Endothelial cell of umbilical vein (primary cell): ENCODE data around the gene KATNB1. TPM values are rescaled to one million over a fixed set of nuclear protein-coding genes. Genes with fewer than 3 reads are reported as not detected.

Experiments
- BruUV-seq: library from RNA; stranded (reverse); fragments of 400-500 nt; replicated peaks from 2 replicates; lab custom pipeline; 2021; lab: Mats Ljungman, UMichigan
- CTCF ChIA-PET: fragments of 300-600, 350-600 bp; sonication (Branson Sonifier 250); formaldehyde crosslinking; loops from one replicate; lab custom pipeline; 2021; ENCODE audit warnings: antibody characterized with exemption, inconsistent platforms; lab: Charles Lee
- POLR2A ChIA-PET: fragments of 300-600, 350-600 bp; sonication (Branson Sonifier 250); formaldehyde crosslinking; loops from one replicate; lab custom pipeline; 2021; ENCODE audit warnings: antibody characterized with exemption, inconsistent platforms; lab: Charles Lee
- DNase-seq: peaks from one replicate; pipeline ENCODE4 v3.0.0-alpha.2; 2011; ENCODE audit warnings: low read depth, low spot score
- FAIRE-seq: peaks from 2 replicates; lab custom pipeline; 2011; peaks lifted over from hg19 to GRCh38; lab: Jason Lieb, UNC
- H2AFZ ChIP-seq: 2 replicates; pipeline ENCODE4 v1.6.0; 2012; ENCODE audit warnings: low read depth, low read length, control low read depth, inconsistent platforms
- H3K27ac ChIP-seq: 2 replicates; pipeline ENCODE4 v1.5.1; 2011; ENCODE audit warnings: low read depth, mild to moderate bottlenecking, control low read depth, low read length, moderate library complexity; ENCODE audit not compliant: insufficient read depth
- H3K27me3 ChIP-seq, 2 experiments: 2 replicates each; pipeline versions ENCODE4 v1.6.0 to v1.6.1; 2011; ENCODE audit warnings: low read length in 2 of 2, mixed read lengths in 1 of 2; ENCODE audit not compliant: control insufficient read depth in 2 of 2, insufficient read depth in 2 of 2
- H3K36me3 ChIP-seq, 2 experiments: 2 replicates in 1 of 2; 3 replicates in 1 of 2; pipeline ENCODE4 v1.5.1; 2011; ENCODE audit warnings: low read length in 2 of 2, mild to moderate bottlenecking in 1 of 2, moderate library complexity in 1 of 2; ENCODE audit not compliant: control insufficient read depth in 2 of 2, insufficient read depth in 2 of 2; ENCODE audit errors: extremely low read depth in 1 of 2
- H3K4me1 ChIP-seq: 3 replicates; pipeline ENCODE4 v1.5.1; 2011; ENCODE audit warnings: mild to moderate bottlenecking, low read length; ENCODE audit not compliant: control insufficient read depth, insufficient read depth; ENCODE audit errors: extremely low read depth
- H3K4me2 ChIP-seq: 2 replicates; pipeline ENCODE4 v1.6.1; 2011; ENCODE audit warnings: low read length, control low read depth, mixed read lengths; ENCODE audit not compliant: insufficient read depth
- H3K4me3 ChIP-seq, 3 experiments: fragments of 200-600 bp in 1 of 3; sonication (generic), shearing (Covaris generic) in 1 of 3; replicated peaks in 1 of 3; 2 replicates each; pipeline ENCODE4 v1.5.1; 2011 to 2016; ENCODE audit warnings: control low read depth in 3 of 3, low read length in 3 of 3, mild to moderate bottlenecking in 2 of 3, inconsistent platforms in 1 of 3, low read depth in 1 of 3, moderate library complexity in 1 of 3; ENCODE audit not compliant: insufficient read depth in 1 of 3
- H3K79me2 ChIP-seq: 2 replicates; pipeline ENCODE4 v1.6.0; 2012; ENCODE audit warnings: low read length, inconsistent platforms; ENCODE audit not compliant: control insufficient read depth, insufficient read depth
- H3K9ac ChIP-seq: replicated peaks from 2 replicates; pipeline ENCODE3; 2011; ENCODE audit warnings: low read length, control low read depth; ENCODE audit not compliant: insufficient read depth; ENCODE audit errors: extremely low read depth
- H3K9me1 ChIP-seq: replicated peaks from 3 replicates; pipeline ENCODE4 v1.6.0; 2011; ENCODE audit warnings: mild to moderate bottlenecking, low read length; ENCODE audit not compliant: control insufficient read depth, insufficient read depth; ENCODE audit errors: extremely low read depth
- H3K9me3 ChIP-seq: replicated peaks from 2 replicates; pipeline ENCODE4 v1.5.1; 2012; ENCODE audit warnings: low read length, inconsistent platforms; ENCODE audit not compliant: control insufficient read depth, insufficient read depth
- H4K20me1 ChIP-seq: replicated peaks from 2 replicates; pipeline ENCODE3; 2011; ENCODE audit warnings: mild to moderate bottlenecking, low read length; ENCODE audit not compliant: control insufficient read depth, insufficient read depth; ENCODE audit errors: extremely low read depth
- CTCF ChIP-seq, 2 donors: IDR thresholded peaks; 1 replicate in 1 of 2; 2 replicates in 1 of 2; pipeline ENCODE4 v1.5.1; 2011; ENCODE audit warnings: low read length in 2 of 2, mild to moderate bottlenecking in 2 of 2, moderate library complexity in 2 of 2, control low read depth in 1 of 2, inconsistent platforms in 1 of 2, low read depth in 1 of 2; ENCODE audit not compliant: insufficient read depth in 1 of 2; ENCODE audit errors: extremely low read depth in 1 of 2
- EZH2 ChIP-seq: IDR thresholded peaks from 2 replicates; pipeline ENCODE4 v1.6.1; 2012; ENCODE audit warnings: borderline replicate concordance, low read depth, mild to moderate bottlenecking, moderate library complexity, low read length, inconsistent platforms; ENCODE audit not compliant: severe bottlenecking
- FOS ChIP-seq: IDR thresholded peaks from 2 replicates; pipeline ENCODE4 v1.6.1; 2011; ENCODE audit warnings: mild to moderate bottlenecking, low read length, moderate library complexity, borderline replicate concordance; ENCODE audit not compliant: insufficient read depth
- GATA2 ChIP-seq: IDR thresholded peaks from 2 replicates; pipeline ENCODE4 v1.7.0; 2011; ENCODE audit warnings: low read depth, mild to moderate bottlenecking, moderate library complexity, mixed read lengths, low read length; ENCODE audit not compliant: insufficient read length, insufficient read depth
- JUN ChIP-seq: IDR thresholded peaks from 2 replicates; pipeline ENCODE4 v1.6.1; 2011; ENCODE audit warnings: borderline replicate concordance, low read depth; ENCODE audit not compliant: insufficient read length, insufficient read depth
- MAX ChIP-seq: IDR thresholded peaks from 2 replicates; pipeline ENCODE4 v1.6.1; 2011; ENCODE audit not compliant: insufficient read depth, insufficient read length
- MYC ChIP-seq: IDR thresholded peaks from one replicate; pipeline ENCODE4 v1.6.1; 2011; ENCODE audit warnings: mild to moderate bottlenecking, low read depth, low read length
- POLR2A ChIP-seq: IDR thresholded peaks from 2 replicates; pipeline ENCODE4 v1.6.1; 2012; ENCODE audit warnings: low read depth, mild to moderate bottlenecking, control low read depth, low read length
- POLR2AphosphoS5 ChIP-seq: IDR thresholded peaks from 2 replicates; pipeline ENCODE4 v1.6.1; 2012; ENCODE audit warnings: low read depth, mild to moderate bottlenecking, control low read depth, low read length, moderate library complexity; ENCODE audit not compliant: insufficient read depth
- dilution Hi-C: fragments of 300-500 bp; cut with MboI; formaldehyde crosslinking; loops from one replicate; pipeline ENCODE4 v1.15.0; 2019; ENCODE audit warnings: low sequenced_read_pairs; ENCODE audit not compliant: extremely low pct_ligation_motif_present
- intact Hi-C: fragments of 100-400 bp; cut with micrococcal nuclease; formaldehyde crosslinking; loops from one replicate; pipeline ENCODE4 v1.10.0; 2022
- polyA plus RNA-seq, 4 experiments: library from polyadenylated mRNA; depleted of rRNA in 3 of 4; stranded (reverse) in 3 of 4; unstranded in 1 of 4; fragments of >200 nt; gene quantifications; 2 replicates each; pipeline versions ENCODE4 v1.2.1 to v1.2.3, GENCODE V29; 2011 to 2012; ENCODE audit warnings: missing spikeins in 1 of 4
- total RNA-seq: library from RNA; stranded (reverse); gene quantifications from 2 replicates; pipeline ENCODE4 v1.2.3, GENCODE V29; 2021

KATNB1 gene
- total and polyA plus RNA-seq, 2 donors (not counting 3 experiments of a cell fraction or from before 2014, with no cell fraction given) = 25.9 to 35.9 TPM

- H3K4me1 ChIP-seq = no peaks in the 10 kb centered on the region
- CTCF ChIA-PET = no interaction called here
Measured at GRCh38 chr16:57689762-57690558, 45.6 kb upstream of the KATNB1 start.

More at GRCh38 chr16:57689762-57690558, 45.6 kb upstream of the KATNB1 start:
- Histone ChIP-seq H3K79me2 (no peaks in the 10 kb centered on the region), H3K9me1 (no peaks in the 10 kb centered on the region), H3K9me3 (no peaks in the 10 kb centered on the region), H3K4me2 (no peak overlapping the region), H2AFZ (no peak overlapping the region), H3K27ac (no peak overlapping the region), H4K20me1 (no peaks in the 10 kb centered on the region), H3K9ac (no peak overlapping the region), H3K36me3 (no peaks in the 10 kb centered on the region), H3K27me3 (peaks cover 4 to 7% of the 10 kb centered on the region in 2 experiments), H3K4me3 (no peak overlapping the region)
- dilution Hi-C loops (no loop called here), intact Hi-C loops (no loop called here)
- BruUV-seq = no TSS peak
- TF ChIP-seq POLR2AphosphoS5 (no peak), POLR2A (no peak), JUN (no peak), EZH2 (no peak), FOS (no peak), GATA2 (no peak), MYC (no peak), CTCF (IDR thresholded peaks at IDR 0.05; ENCODE audit: extremely low read depth in 1 of 2, insufficient read depth in 1 of 2, low read depth in 1 of 2, low read length in 2 of 2) (no peak), MAX (no peak)
- FAIRE-seq (no peak), DNase-seq (peak; percentile 14)
- POLR2A ChIA-PET = no interaction called here
